Activated CD4-positive, alpha-beta T cell treated with anti-CD3 and anti-CD28 coated beads for 1 hour (primary cell): ENCODE results near the gene INPP5A.

Experiments used
- DNase-seq: peaks from one replicate; pipeline ENCODE4 v3.0.0-alpha.2; 2020

Gene INPP5A

GRCh38 chr10:132684164-132684891 lies 146.7 kb downstream of the INPP5A start:
- DNase-seq, result no peak

GRCh38 chr10:132685101-132685891 lies 147.7 kb downstream of the INPP5A start:
- DNase-seq, result no peak

GRCh38 chr10:132685921-132686680 lies 148.5 kb downstream of the INPP5A start:
- no peak for DNase-seq

- no peak for DNase-seq
Observed at GRCh38 chr10:132687181-132687892, 149.8 kb downstream of the INPP5A start.

- no peak for DNase-seq
Observed at GRCh38 chr10:132687893-132688579, 150.4 kb downstream of the INPP5A start.

GRCh38 chr10:132688580-132689420 lies 151.2 kb downstream of the INPP5A start:
- DNase-seq, result no peak

GRCh38 chr10:132689721-132690360 lies 152.3 kb downstream of the INPP5A start:
- no peak for DNase-seq

- DNase-seq, result no peak
Observed at GRCh38 chr10:132690401-132690800, 152.8 kb downstream of the INPP5A start.

GRCh38 chr10:132690821-132691610 lies 153.4 kb downstream of the INPP5A start:
- DNase-seq, result no peak

GRCh38 chr10:132691711-132692153 lies 154.1 kb downstream of the INPP5A start:
- no peak for DNase-seq

GRCh38 chr10:132692311-132692710 lies 154.7 kb downstream of the INPP5A start:
- no peak for DNase-seq

- DNase-seq, result no peak
Observed at GRCh38 chr10:132693676-132694075, 156.1 kb downstream of the INPP5A start.

- DNase-seq, result no peak
Observed at GRCh38 chr10:132696204-132696603, 158.6 kb downstream of the INPP5A start.

- DNase-seq, result no peak
Observed at GRCh38 chr10:132696728-132697577, 159.4 kb downstream of the INPP5A start.

GRCh38 chr10:132697578-132698200 lies 160.1 kb downstream of the INPP5A start:
- DNase-seq, result no peak

- DNase-seq, result no peak
Observed at GRCh38 chr10:132698211-132698751, 160.7 kb downstream of the INPP5A start.

- DNase-seq, result no peak
Observed at GRCh38 chr10:132698761-132699391, 161.3 kb downstream of the INPP5A start.
